COLO829 (cell line): ENCODE results near the gene LRRC43.

ENCODE experiments used
- DNase-seq: peaks from one replicate; pipeline ENCODE4 v3.0.0; 2012; ENCODE audit warnings: low spot score

LRRC43 gene

GRCh38 chr12:122182887-122183587, at the start of gene LRRC43:
TSS of gene LRRC43 (plus strand) at chr12:122183123. CDS start at chr12:122183145, 22 bp downstream.
- no peak for DNase-seq

- DNase-seq = no peak
Measured at GRCh38 chr12:122133192-122133950, 49.6 kb upstream of the LRRC43 start.

- DNase-seq = no peak
Measured at GRCh38 chr12:122135437-122136031, 47.4 kb upstream of the LRRC43 start.

GRCh38 chr12:122137229-122137628, 45.7 kb upstream of the LRRC43 start:
- no peak for DNase-seq

GRCh38 chr12:122137681-122138080, 45.2 kb upstream of the LRRC43 start:
- DNase-seq = no peak

GRCh38 chr12:122138181-122138580, 44.7 kb upstream of the LRRC43 start:
- no peak for DNase-seq

- no peak for DNase-seq
Measured at GRCh38 chr12:122138616-122139015, 44.3 kb upstream of the LRRC43 start.

- no peak for DNase-seq
Measured at GRCh38 chr12:122139266-122139665, 43.7 kb upstream of the LRRC43 start.

- DNase-seq = no peak
Measured at GRCh38 chr12:122139941-122140340, 43.0 kb upstream of the LRRC43 start.

- no peak for DNase-seq
Measured at GRCh38 chr12:122140467-122141257, 42.3 kb upstream of the LRRC43 start.

- DNase-seq = no peak
Measured at GRCh38 chr12:122141911-122142725, 40.8 kb upstream of the LRRC43 start.

GRCh38 chr12:122142857-122143256, 40.1 kb upstream of the LRRC43 start:
- DNase-seq = no peak

GRCh38 chr12:122144885-122145284, 38.0 kb upstream of the LRRC43 start:
- DNase-seq = no peak

- DNase-seq = no peak
Measured at GRCh38 chr12:122145505-122146330, 37.2 kb upstream of the LRRC43 start.

- DNase-seq = no peak
Measured at GRCh38 chr12:122147514-122148290, 35.2 kb upstream of the LRRC43 start.

- no peak for DNase-seq
Measured at GRCh38 chr12:122148657-122149056, 34.3 kb upstream of the LRRC43 start.

GRCh38 chr12:122150127-122150681, 32.7 kb upstream of the LRRC43 start:
- DNase-seq = no peak

- DNase-seq = no peak
Measured at GRCh38 chr12:122152754-122153153, 30.2 kb upstream of the LRRC43 start.

GRCh38 chr12:122155705-122156104, 27.2 kb upstream of the LRRC43 start:
- DNase-seq = no peak
